A673 (cell line): ENCODE results near the gene YBX1. TPM values are rescaled to one million over a fixed set of nuclear protein-coding genes. Genes with fewer than 3 reads are reported as not detected.

Experiments
- BruUV-seq: library from RNA; stranded (reverse); fragments of 400-500 nt; replicated peaks from 2 replicates; lab custom pipeline; 2021; lab: Mats Ljungman, UMichigan
- CTCF ChIA-PET: fragments of 300-600 bp; sonication (Branson Sonifier 250); formaldehyde crosslinking; loops from one replicate; lab custom pipeline; 2022; ENCODE audit warnings: antibody characterized with exemption; lab: Charles Lee
- POLR2A ChIA-PET: fragments of 300-600 bp; sonication (Branson Sonifier 250); formaldehyde crosslinking; loops from one replicate; lab custom pipeline; 2022; ENCODE audit warnings: antibody characterized with exemption; ENCODE audit not compliant: low non-redundant PET; lab: Charles Lee
- DNase-seq: peaks from one replicate; pipeline ENCODE4 v3.0.0-alpha.2; 2015; ENCODE audit warnings: low spot score
- H3K27ac ChIP-seq: fragments of 200-600 bp; sonication (generic); 2 replicates; pipeline ENCODE4 v1.5.1; 2016; ENCODE audit warnings: mixed run types, low read depth, mild to moderate bottlenecking, mixed read lengths, antibody characterized with exemption, low read length; ENCODE audit not compliant: poor library complexity, severe bottlenecking
- H3K27me3 ChIP-seq: fragments of 200-600 bp; sonication (generic); replicated peaks from 2 replicates; pipeline ENCODE4 v1.6.1; 2017; ENCODE audit warnings: mixed run types, low read depth, mild to moderate bottlenecking, mixed read lengths, antibody characterized with exemption, low read length; ENCODE audit not compliant: insufficient read depth, poor library complexity
- H3K36me3 ChIP-seq: fragments of 200-600 bp; sonication (generic); 2 replicates; pipeline ENCODE4 v1.6.1; 2016; ENCODE audit warnings: mixed run types, mild to moderate bottlenecking, mixed read lengths, antibody characterized with exemption, low read length; ENCODE audit not compliant: insufficient read depth, poor library complexity, severe bottlenecking
- H3K4me1 ChIP-seq: fragments of 200-600 bp; sonication (generic); 2 replicates; pipeline ENCODE4 v1.6.1; 2017; ENCODE audit warnings: mixed run types, mild to moderate bottlenecking, mixed read lengths, antibody characterized with exemption, low read length; ENCODE audit not compliant: insufficient read depth, poor library complexity, severe bottlenecking
- H3K4me3 ChIP-seq: fragments of 200-600 bp; sonication (generic); 2 replicates; pipeline ENCODE4 v1.5.1; 2016; ENCODE audit warnings: low read depth, mixed run types, mild to moderate bottlenecking, mixed read lengths, low read length; ENCODE audit not compliant: poor library complexity, severe bottlenecking
- H3K9me3 ChIP-seq: fragments of 200-600 bp; sonication (generic); 2 replicates; pipeline ENCODE4 v1.6.1; 2016; ENCODE audit warnings: mixed run types, low read depth, mild to moderate bottlenecking, mixed read lengths, antibody characterized with exemption, low read length; ENCODE audit not compliant: poor library complexity, severe bottlenecking
- EZH2 ChIP-seq: fragments of 200-600 bp; sonication (generic); IDR thresholded peaks from 2 replicates; pipeline ENCODE4 v1.6.1; 2017; ENCODE audit warnings: borderline replicate concordance, low read depth, mild to moderate bottlenecking, mixed read lengths, antibody characterized with exemption, low read length; ENCODE audit not compliant: poor library complexity, severe bottlenecking
- intact Hi-C: fragments of 100-400 bp; cut with micrococcal nuclease; formaldehyde crosslinking; loops from one replicate; pipeline ENCODE4 v1.10.0; 2022; ENCODE audit not compliant: unreplicated experiment
- total RNA-seq: library from RNA; stranded (reverse); gene quantifications from 2 replicates; pipeline ENCODE4 v1.2.3, GENCODE V29; 2021
- TF ChIP-seq, protein P1 (sequence below): fragments of 300-800, 200-600 bp; sonication (generic); conservative IDR thresholded peaks from 2 replicates; pipeline ENCODE4 v1.5.1; 2017; ENCODE audit warnings: low read depth, mild to moderate bottlenecking, antibody characterized with exemption, low read length, moderate library complexity, mixed read lengths

Gene YBX1
- total RNA-seq, 1 experiment from 2014 or later, result 1,576 TPM

DNA sequence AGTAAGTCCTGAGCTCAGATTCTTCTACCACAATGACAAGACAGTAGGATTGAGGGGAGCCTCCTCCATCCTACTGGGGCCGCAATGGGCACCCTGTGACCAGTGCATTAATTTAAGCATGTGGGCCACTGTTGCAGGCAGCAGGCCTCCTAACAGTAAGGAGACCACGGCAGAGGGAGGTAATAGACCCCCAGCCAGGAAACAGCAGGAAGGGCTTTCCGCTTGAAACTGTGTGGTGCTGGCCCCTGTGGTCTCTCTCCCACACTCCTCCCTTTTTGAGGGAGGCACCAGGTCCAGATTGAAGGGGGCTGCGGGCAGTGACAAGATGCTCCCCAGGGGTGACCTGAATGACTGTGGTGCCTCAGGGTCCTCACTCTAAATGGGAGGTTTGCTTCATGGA lies 59.5 kb downstream of the YBX1 start:
- no peak for TF ChIP-seq EZH2
- TF ChIP-seq, protein P1, sequence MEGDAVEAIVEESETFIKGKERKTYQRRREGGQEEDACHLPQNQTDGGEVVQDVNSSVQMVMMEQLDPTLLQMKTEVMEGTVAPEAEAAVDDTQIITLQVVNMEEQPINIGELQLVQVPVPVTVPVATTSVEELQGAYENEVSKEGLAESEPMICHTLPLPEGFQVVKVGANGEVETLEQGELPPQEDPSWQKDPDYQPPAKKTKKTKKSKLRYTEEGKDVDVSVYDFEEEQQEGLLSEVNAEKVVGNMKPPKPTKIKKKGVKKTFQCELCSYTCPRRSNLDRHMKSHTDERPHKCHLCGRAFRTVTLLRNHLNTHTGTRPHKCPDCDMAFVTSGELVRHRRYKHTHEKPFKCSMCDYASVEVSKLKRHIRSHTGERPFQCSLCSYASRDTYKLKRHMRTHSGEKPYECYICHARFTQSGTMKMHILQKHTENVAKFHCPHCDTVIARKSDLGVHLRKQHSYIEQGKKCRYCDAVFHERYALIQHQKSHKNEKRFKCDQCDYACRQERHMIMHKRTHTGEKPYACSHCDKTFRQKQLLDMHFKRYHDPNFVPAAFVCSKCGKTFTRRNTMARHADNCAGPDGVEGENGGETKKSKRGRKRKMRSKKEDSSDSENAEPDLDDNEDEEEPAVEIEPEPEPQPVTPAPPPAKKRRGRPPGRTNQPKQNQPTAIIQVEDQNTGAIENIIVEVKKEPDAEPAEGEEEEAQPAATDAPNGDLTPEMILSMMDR, result no peak
- Histone ChIP-seq H3K36me3 (peaks cover 11% of the 10 kb centered on the region), H3K9me3 (no peaks in the 10 kb centered on the region), H3K4me3 (no peak overlapping the region), H3K27me3 (no peaks in the 10 kb centered on the region), H3K27ac (no peak overlapping the region), H3K4me1 (peaks cover 11% of the 10 kb centered on the region)
- ChIA-PET CTCF (no interaction called here), POLR2A (no interaction called here)
- DNase-seq, result no peak
- no TSS peak for BruUV-seq
- intact Hi-C loops, result loop anchor here (10.0 kb wide), 1 partner anchor 397 kb away; no protein-coding TSS in a partner anchor

DNA sequence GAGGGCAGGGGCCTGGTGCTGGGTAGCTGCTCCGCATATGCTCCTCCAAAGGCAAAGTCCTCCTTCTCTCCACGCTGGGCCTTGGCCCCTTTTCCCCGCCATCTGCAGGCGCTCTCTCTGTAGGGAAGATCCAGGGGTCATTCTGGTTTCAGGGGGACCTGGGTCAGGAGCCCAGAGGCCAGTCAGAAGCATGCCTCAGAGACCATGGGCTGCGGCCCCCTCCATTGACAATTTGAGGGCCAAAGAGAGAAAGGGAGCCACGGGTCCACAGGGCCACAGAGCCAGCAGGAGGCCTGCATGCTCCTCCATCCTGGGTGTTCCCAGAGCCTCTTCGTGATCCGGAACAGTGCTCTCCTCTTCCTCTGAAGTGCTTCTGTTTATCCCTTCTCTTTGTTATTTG lies 59.9 kb downstream of the YBX1 start:
- H3K4me3 ChIP-seq, result no peak overlapping the region
- no peaks in the 10 kb centered on the region for H3K9me3 ChIP-seq
- H3K27me3 ChIP-seq, result no peaks in the 10 kb centered on the region
- peaks cover 15% of the 10 kb centered on the region for H3K36me3 ChIP-seq
- BruUV-seq, result no TSS peak
- no peak for DNase-seq
- intact Hi-C loops, result loop anchor here (10.0 kb wide), 1 partner anchor 397 kb away; no protein-coding TSS in a partner anchor
- peaks cover 11% of the 10 kb centered on the region for H3K4me1 ChIP-seq
- no peak overlapping the region for H3K27ac ChIP-seq
- no peak for TF ChIP-seq EZH2
- TF ChIP-seq, protein P1, result no peak
- CTCF ChIA-PET, result no interaction called here
- POLR2A ChIA-PET, result no interaction called here

DNA sequence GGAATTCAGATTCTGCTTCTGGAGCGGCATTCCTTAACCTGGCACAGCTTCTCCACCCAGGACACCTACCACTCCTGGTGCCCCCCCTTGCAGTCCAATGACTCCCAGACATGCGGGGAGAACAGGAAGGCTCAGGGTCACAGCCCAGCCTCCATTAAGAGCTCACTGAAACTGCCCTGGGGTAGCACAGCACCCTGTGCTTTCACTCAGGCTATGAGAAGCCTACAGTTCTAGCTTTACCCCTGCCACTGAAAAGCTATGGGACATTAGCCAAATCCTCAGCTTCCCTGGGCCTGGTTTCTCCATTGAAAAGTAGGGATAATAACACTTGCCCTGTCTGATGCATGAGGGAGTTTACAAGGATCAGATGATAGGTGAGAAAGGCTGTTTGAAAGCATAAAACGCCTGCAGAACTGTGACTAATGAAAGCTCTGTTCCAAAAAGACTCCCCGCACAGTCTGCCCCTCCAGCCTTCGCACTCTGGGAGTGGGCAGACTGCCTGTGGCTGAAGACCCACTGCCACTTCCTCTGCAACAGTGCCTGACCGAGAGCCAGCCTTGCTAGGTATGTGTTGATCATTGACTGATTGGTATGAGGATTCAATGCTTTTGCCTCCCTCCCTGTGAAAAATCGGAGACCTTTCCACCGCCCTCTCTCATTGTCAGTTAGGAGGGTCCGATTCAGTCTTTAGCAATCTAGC lies 60.5 kb downstream of the YBX1 start:
- H3K9me3 ChIP-seq, result no peaks in the 10 kb centered on the region
- H3K4me1 ChIP-seq, result peaks cover 11% of the 10 kb centered on the region
- ChIA-PET CTCF (no interaction called here), POLR2A (no interaction called here)
- H3K27ac ChIP-seq, result no peak overlapping the region
- intact Hi-C loops, result loop anchor here (10.0 kb wide), 1 partner anchor 398 kb away; no protein-coding TSS in a partner anchor
- no peaks in the 10 kb centered on the region for H3K27me3 ChIP-seq
- no peak overlapping the region for H3K4me3 ChIP-seq
- H3K36me3 ChIP-seq, result peaks cover 18% of the 10 kb centered on the region
- no peak for DNase-seq
- no TSS peak for BruUV-seq
- TF ChIP-seq, protein P1, result no peak
- TF ChIP-seq EZH2, result no peak
